Activated CD8-positive, alpha-beta memory T cell treated with anti-CD3 and anti-CD28 coated beads, Interleukin-2, amount 50 U/mL, for 4 hours (primary cell): ENCODE results near the gene NFKBIE.
"Not testable (repeated sequence)": the region's sequence is repeated elsewhere in the genome, so short reads cannot be mapped to it uniquely, and the experiment has no call there.

Source experiments
- DNase-seq: peaks from one replicate; pipeline ENCODE4 v3.0.0-alpha.2; 2020

Gene NFKBIE, protein sequence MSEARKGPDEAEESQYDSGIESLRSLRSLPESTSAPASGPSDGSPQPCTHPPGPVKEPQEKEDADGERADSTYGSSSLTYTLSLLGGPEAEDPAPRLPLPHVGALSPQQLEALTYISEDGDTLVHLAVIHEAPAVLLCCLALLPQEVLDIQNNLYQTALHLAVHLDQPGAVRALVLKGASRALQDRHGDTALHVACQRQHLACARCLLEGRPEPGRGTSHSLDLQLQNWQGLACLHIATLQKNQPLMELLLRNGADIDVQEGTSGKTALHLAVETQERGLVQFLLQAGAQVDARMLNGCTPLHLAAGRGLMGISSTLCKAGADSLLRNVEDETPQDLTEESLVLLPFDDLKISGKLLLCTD

GRCh38 chr6:44265007-44265721 is at the start of gene NFKBIE:
Gene NFKBIE (minus strand): TSS chr6:44265551. CDS start chr6:44265346, 205 bp downstream.
- peak; percentile 97 for DNase-seq

DNA sequence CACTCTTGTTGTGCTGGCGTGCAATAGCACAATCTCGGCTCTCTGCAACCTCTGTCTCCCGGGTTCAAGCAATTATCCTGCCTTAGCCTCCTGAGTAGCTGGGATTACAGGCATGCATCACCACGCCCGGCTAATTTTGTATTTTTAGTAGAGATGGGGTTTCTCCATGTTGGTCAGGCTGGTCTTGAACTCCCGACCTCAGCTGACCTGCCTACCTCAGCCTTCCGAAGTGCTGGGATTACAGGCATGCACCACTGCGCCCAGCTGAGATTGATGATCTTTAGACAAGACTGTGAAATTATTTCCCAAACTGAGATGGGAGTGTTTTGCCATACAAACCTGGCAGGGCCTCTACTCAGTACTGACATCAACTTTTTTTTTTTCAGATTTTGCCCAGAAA is 49.3 kb upstream of the NFKBIE start:
- DNase-seq, result not testable (repeated sequence)

DNA sequence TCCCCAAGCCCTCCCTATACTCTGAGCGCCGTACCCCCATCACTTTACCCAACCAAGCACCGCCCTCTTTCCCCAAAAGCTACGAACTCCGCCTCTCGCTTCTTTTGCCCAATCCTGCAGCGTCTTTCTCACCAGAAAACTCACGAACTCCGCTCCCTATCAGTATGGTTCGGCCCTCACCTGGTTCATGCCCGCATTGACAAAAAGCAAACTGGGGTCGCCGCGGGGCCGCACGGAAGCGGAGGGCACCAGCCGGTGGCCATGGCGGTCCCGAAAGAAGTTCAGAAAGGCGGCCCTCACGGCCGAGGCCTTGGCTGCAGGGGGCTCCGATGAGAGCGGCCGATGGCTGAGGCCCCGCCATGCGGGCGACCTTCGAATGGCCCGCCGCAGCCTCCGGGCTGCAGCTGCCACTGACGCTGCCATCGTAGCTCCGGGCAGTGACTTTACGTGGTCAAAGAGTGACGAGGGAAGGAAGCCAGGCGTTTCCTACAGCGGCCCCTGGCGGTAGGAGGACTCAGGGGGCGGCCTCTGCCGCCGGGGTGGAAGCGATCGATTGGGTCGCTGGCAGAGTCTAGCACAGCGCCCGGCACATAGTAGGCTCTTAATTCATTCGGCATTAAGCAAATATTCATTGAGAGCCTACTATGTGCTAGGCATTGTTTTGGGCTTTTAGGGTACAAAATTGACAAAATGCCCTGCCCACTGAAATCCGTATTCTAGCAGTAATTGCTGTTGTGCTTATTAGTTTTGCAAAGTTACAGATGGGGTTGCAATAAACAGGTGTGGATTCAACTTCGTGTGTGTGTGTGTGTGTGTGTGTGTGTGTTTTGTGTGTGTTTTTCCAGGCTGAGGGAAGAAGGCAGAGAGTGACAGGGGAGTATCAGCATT is 47.8 kb upstream of the NFKBIE start, which contains the start of gene AARS2:
AARS2 (minus strand) TSS at position 447 of the 888 bp plus-strand sequence; CDS start at position 423, 24 bp downstream.
- peak; percentile 93 for DNase-seq

DNA sequence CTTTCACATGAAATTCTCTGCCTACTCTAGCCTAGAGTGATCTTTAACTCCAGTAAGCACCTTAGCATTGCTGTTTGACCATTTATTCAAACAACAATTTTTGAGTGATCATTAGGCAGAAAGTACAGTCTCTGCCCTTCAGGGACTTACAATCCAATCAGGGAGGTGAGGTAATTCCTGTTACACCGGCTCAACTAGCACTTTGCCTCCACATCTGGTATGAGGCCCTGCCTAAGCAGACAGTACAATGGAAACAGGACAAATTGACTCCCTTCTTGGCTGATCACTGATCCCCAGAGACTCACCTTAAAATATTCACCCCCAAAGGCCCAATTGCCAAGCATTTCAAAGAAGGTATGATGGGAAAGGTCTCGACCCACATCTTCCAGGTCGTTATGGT is 46.4 kb upstream of the NFKBIE start:
- DNase-seq, result no peak

- DNase-seq, result no peak
Observed at GRCh38 chr6:44311304-44311703, 46.0 kb upstream of the NFKBIE start.

DNA sequence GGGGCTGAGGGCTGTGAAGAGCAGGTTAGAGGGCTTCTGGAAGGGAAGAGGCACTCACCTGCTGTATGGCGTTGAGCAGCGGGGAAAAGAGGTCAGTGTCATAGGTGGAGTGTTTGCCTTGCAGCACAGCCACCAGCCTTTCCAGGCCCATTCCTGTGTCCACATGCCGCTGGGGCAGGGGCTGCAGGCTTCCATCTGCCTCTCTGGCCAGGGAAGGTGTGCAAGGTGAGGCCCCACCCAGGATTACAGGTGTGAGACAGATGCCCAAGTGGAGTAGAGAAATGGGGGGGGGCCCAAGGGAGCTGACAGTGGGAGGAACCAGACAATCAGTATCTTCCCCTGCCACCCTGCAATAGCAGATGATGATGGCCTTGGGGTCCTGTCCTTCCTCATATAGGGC is 44.9 kb upstream of the NFKBIE start:
- no peak for DNase-seq

DNA sequence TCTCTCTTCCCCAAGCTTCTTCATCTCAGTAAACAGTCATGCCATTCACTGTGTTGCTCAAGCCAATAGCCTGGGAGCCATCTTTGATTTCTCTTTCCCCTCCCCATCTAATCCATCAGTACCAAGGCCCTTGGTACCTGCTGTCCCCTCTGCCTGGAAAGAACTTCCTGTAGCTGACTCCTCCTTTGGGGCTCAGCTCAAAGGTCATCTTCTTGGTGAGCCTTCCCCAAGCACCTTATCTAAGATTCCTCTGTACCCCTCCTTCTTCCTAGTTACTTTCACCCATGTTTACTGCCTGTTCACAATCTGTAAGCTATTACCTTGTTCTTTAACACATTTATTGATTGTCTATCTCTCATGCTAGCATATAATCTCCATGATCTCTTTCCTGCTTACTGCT is 44.3 kb upstream of the NFKBIE start:
- no peak for DNase-seq

DNA sequence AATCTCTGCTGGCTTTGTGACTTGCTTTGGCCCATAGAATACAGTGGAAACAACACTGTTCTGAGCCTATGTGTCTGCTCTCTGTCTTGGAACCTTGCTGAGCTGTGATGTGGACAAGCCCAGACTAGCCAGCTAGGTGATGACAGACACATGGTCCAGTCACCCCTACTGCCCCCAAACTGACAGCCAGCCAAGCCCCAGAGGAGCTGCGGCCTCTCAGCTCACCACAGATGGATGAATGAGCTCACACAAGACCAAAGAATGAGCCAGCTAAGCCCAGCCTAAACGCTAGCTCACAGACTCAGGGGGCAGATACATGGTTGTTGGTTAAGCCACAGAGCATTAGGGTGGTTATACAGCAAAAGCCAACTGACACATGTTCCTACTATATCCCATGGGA is 43.7 kb upstream of the NFKBIE start:
- DNase-seq, result no peak

DNA sequence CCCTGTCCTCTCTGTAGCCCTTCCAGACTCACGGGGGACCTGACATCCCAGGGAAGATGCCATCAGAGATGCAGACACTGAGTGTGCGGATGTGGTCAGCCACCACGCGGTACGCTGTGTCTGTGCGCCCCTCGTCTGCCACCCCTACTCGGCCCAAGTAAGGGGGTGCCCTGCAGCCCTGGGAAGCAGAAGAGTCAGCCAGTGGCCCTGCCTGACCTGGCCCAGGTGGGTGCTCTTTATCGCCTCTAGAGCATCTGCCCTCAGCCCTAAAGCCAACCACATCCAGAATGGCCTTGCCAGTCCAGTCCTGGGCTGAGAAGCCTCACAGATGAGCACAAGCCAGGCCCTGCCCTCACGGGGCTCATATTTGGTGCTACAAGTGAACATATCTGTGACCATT is 41.9 kb upstream of the NFKBIE start:
- DNase-seq, result no peak

GRCh38 chr6:44306710-44307109 is 41.4 kb upstream of the NFKBIE start:
- DNase-seq, result no peak

- DNase-seq, result no peak
Observed at GRCh38 chr6:44305200-44305725, 39.9 kb upstream of the NFKBIE start.

DNA sequence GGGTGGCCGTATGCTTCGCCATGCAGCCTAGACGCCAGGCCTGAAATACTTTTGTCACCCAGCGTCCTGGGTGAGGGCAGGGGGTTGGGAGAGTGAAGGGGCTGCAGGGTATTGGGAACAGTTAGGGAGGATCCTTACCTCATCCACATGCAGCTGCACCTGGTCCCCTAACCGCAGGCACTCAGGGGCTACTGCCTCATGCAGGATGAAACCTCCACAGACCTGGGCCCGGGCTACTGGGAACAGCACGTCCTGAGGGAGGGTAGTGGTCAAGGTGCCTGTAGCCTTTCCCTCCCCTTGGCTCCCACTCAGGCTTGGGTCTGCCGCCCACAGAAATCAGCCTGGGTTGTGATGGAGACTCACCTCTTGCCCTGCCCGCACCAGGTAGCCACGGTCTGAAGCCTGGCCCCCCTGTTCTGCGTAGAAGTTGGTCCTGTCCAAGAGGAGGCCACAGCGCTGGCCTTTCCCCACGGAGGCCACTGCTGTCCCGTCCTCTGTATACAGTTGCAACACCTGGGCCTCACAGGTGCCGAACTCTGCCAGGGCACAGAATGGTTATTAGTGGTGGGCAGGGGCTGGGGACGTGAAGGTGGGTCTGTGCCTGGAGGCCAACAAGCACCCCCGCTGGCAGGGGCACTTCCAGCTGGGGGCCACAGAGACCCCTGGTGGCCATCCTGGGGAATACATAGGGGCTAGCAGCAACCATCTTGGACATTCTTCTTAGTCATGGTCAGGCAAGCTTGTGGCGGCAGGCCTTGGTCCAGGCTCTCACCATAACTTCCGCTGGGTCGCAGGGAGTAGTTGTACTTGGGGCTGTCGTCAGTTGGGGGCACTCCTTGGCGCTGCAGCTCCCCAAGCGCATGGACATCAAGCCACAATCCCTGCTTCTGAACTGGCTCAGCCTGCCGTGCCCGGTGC is 39.2 kb upstream of the NFKBIE start:
- peak; percentile 51 for DNase-seq

GRCh38 chr6:44303842-44304241 is 38.5 kb upstream of the NFKBIE start:
- no peak for DNase-seq

- DNase-seq, result no peak
Observed at GRCh38 chr6:44302856-44303255, 37.5 kb upstream of the NFKBIE start.

- no peak for DNase-seq
Observed at GRCh38 chr6:44301782-44302564, 36.6 kb upstream of the NFKBIE start.

- no peak for DNase-seq
Observed at GRCh38 chr6:44301106-44301505, 35.8 kb upstream of the NFKBIE start.

DNA sequence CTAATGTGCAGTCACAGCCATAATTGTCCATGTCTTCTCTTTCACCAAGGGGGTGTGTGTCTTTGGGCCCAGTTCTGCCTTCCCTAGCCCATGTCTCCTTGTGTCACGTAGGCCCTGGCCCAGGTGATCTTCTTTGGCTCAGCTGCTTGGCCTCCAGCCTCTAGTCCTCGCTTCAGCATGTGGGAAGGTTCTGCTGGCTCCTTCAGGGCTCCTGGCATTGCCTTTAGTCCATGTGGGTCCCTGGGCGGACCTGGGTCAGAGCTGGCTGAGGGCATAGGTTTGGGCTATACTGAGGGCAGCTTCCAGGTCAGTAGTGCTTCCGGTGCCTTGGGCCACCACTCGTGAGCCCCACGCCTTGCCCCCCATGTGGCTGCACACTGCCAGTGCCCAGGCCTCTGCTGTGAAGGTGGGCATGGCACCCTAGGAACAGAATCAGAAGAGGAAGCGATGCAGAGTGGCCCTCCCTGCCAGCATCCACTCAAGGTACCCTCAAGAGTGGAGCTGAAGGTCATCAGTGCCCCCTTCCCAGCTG is 35.0 kb upstream of the NFKBIE start:
- no peak for DNase-seq

DNA sequence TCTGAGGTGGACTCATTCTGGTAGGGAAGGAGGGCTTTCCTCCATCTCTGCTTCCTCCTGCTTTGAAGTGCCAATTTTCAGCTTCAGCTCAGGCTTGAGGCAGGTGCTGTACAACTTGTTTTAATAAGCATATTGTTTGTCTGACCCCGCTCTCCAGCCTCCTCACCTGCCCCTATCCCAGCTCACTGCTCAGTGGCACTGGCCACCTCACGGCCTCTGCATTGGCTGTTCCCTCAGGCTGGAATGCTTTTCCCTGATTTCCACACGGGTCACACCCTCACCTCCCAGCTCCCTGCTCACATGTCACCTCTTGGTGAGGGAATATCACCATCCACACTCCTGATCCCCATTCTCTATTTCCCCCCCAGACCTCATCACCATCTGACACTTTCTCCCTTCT is 33.5 kb upstream of the NFKBIE start:
- DNase-seq, result no peak

- no peak for DNase-seq
Observed at GRCh38 chr6:44298055-44298803, 32.9 kb upstream of the NFKBIE start.
